GM12878 (cell line): ENCODE measurements around the gene AP4B1. TPM values are rescaled to one million over a fixed set of nuclear protein-coding genes. Genes with fewer than 3 reads are reported as not detected.

Source experiments
- ATAC-seq: fragments of 200-7000 bp; cut with Tn5 transposase; 3 replicates; pipeline ENCODE4 v1.9.1; 2020; ENCODE audit warnings: mild to moderate bottlenecking, moderate library complexity
- Bru-seq: library from RNA; stranded (reverse); fragments of 400-500 nt; gene quantifications from one replicate; lab custom pipeline; 2021; lab: Mats Ljungman, UMichigan
- BruChase-seq, 2 experiments: library from RNA; stranded (reverse); fragments of 400-500 nt; gene quantifications; one replicate each; lab custom pipeline; 2021; lab: Mats Ljungman, UMichigan
- BruUV-seq: library from RNA; stranded (reverse); fragments of 400-500 nt; replicated peaks from 2 replicates; lab custom pipeline; 2021; lab: Mats Ljungman, UMichigan
- CTCF ChIA-PET: fragments of 300-600 bp; sonication (Branson Sonifier 250); formaldehyde crosslinking; extraction: SDS; loops from one replicate; lab custom pipeline; 2021; ENCODE audit warnings: inconsistent platforms; lab: Yijun Ruan, JAX
- POLR2A ChIA-PET: fragments of 350-600 bp; formaldehyde crosslinking; extraction: SDS; loops from one replicate; lab custom pipeline; 2021; ENCODE audit warnings: inconsistent platforms; lab: Charles Lee
- RAD21 ChIA-PET: fragments of 300-600 bp; sonication (Branson Sonifier 250); formaldehyde crosslinking; loops from one replicate; lab custom pipeline; 2023; ENCODE audit warnings: antibody characterized with exemption; ENCODE audit not compliant: unreplicated experiment; lab: Charles Lee
- SMC1A ChIA-PET: fragments of 300-600 bp; sonication (Branson Sonifier 250); formaldehyde crosslinking; loops from one replicate; lab custom pipeline; 2023; ENCODE audit not compliant: unreplicated experiment, uncharacterized antibody; lab: Charles Lee
- DNase-seq: peaks from one replicate; pipeline ENCODE4 v3.0.0-alpha.2; 2011; ENCODE audit warnings: low read depth, low spot score
- FAIRE-seq: peaks from 3 replicates; lab custom pipeline; 2011; peaks lifted over from hg19 to GRCh38; lab: Jason Lieb, UNC
- H2AFZ ChIP-seq: 2 replicates; pipeline ENCODE4 v1.6.0; 2011; ENCODE audit warnings: low read depth, low read length, control low read depth; ENCODE audit not compliant: control insufficient read depth
- H3K27ac ChIP-seq: 2 replicates; pipeline ENCODE4 v1.5.1; 2011; ENCODE audit warnings: control low read depth; ENCODE audit not compliant: control insufficient read depth, insufficient read depth
- H3K27me3 ChIP-seq, 2 experiments: replicated peaks in 1 of 2; 2 replicates each; pipeline versions ENCODE4 v1.6.0 to v1.6.1; 2011; ENCODE audit warnings: low read length in 1 of 2; ENCODE audit not compliant: control insufficient read depth in 2 of 2, insufficient read depth in 2 of 2
- H3K36me3 ChIP-seq, 2 experiments: 2 replicates each; pipeline ENCODE4 v1.5.1; 2011; ENCODE audit warnings: low read length in 1 of 2; ENCODE audit not compliant: control insufficient read depth in 2 of 2, insufficient read depth in 2 of 2
- H3K4me1 ChIP-seq: 2 replicates; pipeline ENCODE4 v1.6.1; 2011; ENCODE audit warnings: mild to moderate bottlenecking, low read length, moderate library complexity, mixed read lengths; ENCODE audit not compliant: control insufficient read depth, insufficient read depth
- H3K4me2 ChIP-seq: 2 replicates; pipeline ENCODE4 v1.6.0; 2011; ENCODE audit warnings: control low read depth; ENCODE audit not compliant: control insufficient read depth, insufficient read depth
- H3K4me3 ChIP-seq: fragments of 200-600 bp; sonication (generic); 2 replicates; pipeline ENCODE4 v1.5.1; 2016
- H3K79me2 ChIP-seq: 2 replicates; pipeline ENCODE4 v1.6.0; 2011; ENCODE audit warnings: low read length; ENCODE audit not compliant: control insufficient read depth, insufficient read depth
- H3K9ac ChIP-seq: 2 replicates; pipeline ENCODE4 v1.8.0; 2011; ENCODE audit warnings: low read length, control low read depth, mixed read lengths; ENCODE audit not compliant: control insufficient read depth, insufficient read depth
- H3K9me3 ChIP-seq: replicated peaks from 3 replicates; pipeline ENCODE4 v1.5.1; 2011; ENCODE audit warnings: mild to moderate bottlenecking, low read length; ENCODE audit not compliant: control insufficient read depth, insufficient read depth
- H4K20me1 ChIP-seq: 2 replicates; pipeline ENCODE4 v1.6.0; 2011; ENCODE audit not compliant: control insufficient read depth, insufficient read depth
- DPF2 ChIP-seq: fragments of 450-650 bp; IDR thresholded peaks from 2 replicates; pipeline ENCODE4 v1.6.1; 2017; ENCODE audit warnings: mild to moderate bottlenecking
- ESRRA ChIP-seq: IDR thresholded peaks from 2 replicates; pipeline ENCODE4 v1.6.1; 2012; ENCODE audit warnings: mild to moderate bottlenecking, low read length, improper control_type of control experiment
- FOS ChIP-seq: IDR thresholded peaks from 3 replicates; pipeline ENCODE4 v1.6.1; 2011; ENCODE audit warnings: borderline replicate concordance; ENCODE audit not compliant: insufficient read length; ENCODE audit errors: extremely low read depth
- HCFC1 ChIP-seq: fragments of 150-350 bp; IDR thresholded peaks from 2 replicates; pipeline ENCODE4 v1.6.1; 2014; ENCODE audit warnings: low read length
- HDAC6 ChIP-seq: fragments of 200-600 bp; sonication (generic); IDR thresholded peaks from one replicate; pipeline ENCODE4 v1.8.0; 2017; ENCODE audit warnings: antibody characterized with exemption; ENCODE audit not compliant: unreplicated experiment
- IRF4 ChIP-seq: IDR thresholded peaks from 2 replicates; pipeline ENCODE4 v1.6.1; 2011; ENCODE audit warnings: low read depth, low read length
- PAX5 ChIP-seq: IDR thresholded peaks from 2 replicates; pipeline ENCODE4 v1.6.1; 2011; ENCODE audit warnings: low read depth, low read length, borderline replicate concordance
- PAX8 ChIP-seq: fragments of 450-650 bp; IDR thresholded peaks from 2 replicates; pipeline ENCODE4 v1.6.1; 2017; ENCODE audit warnings: mild to moderate bottlenecking, moderate library complexity
- RB1 ChIP-seq: fragments of 450-650 bp; formaldehyde crosslinking; IDR thresholded peaks from 2 replicates; pipeline ENCODE4 v1.6.1; 2017; ENCODE audit warnings: mild to moderate bottlenecking, borderline replicate concordance
- SIN3A ChIP-seq: IDR thresholded peaks from 2 replicates; pipeline ENCODE4 v1.6.1; 2012; ENCODE audit warnings: low read depth, low read length, improper control_type of control experiment
- SMAD5 ChIP-seq: IDR thresholded peaks from 2 replicates; pipeline ENCODE4 v1.6.1; 2016; ENCODE audit warnings: antibody characterized with exemption, low read depth
- SUZ12 ChIP-seq: fragments of 200-600 bp; sonication (generic); IDR thresholded peaks from one replicate; pipeline ENCODE4 v1.6.1; 2018; ENCODE audit warnings: antibody characterized with exemption, mild to moderate bottlenecking; ENCODE audit not compliant: unreplicated experiment
- TCF12 ChIP-seq: IDR thresholded peaks from 2 replicates; pipeline ENCODE4 v1.6.1; 2011; ENCODE audit warnings: low read depth, mild to moderate bottlenecking, low read length
- ZNF207 ChIP-seq: fragments of 450-650 bp; IDR thresholded peaks from 2 replicates; pipeline ENCODE4 v1.6.1; 2014; ENCODE audit warnings: antibody characterized with exemption, mild to moderate bottlenecking, borderline replicate concordance
- WGBS: methylation state at CpG from one replicate; pipeline ENCODE4 v1.1.6; 2016; ENCODE audit warnings: low lambda C conversion rate; ENCODE audit not compliant: insufficient replicate concordance, insufficient coverage; ENCODE audit errors: missing lambda C conversion rate; 5-methylcytosine and 5-hydroxymethylcytosine counted together
- in situ Hi-C: fragments of 300-500 bp; cut with MboI; formaldehyde crosslinking; loops from 9 replicates; pipeline ENCODE4 v1.14.3; 2018; ENCODE audit warnings: mixed read lengths
- intact Hi-C: fragments of 100-400 bp; cut with micrococcal nuclease; formaldehyde crosslinking; loops from one replicate; pipeline ENCODE4 v1.14.2; 2022; ENCODE audit not compliant: unreplicated experiment
- long read RNA-seq, 2 experiments: library from polyadenylated mRNA; unstranded; transcript quantifications; one replicate each; pipeline ENCODE4 v2.0.0, GENCODE V29; 2019 to 2020
- polyA minus RNA-seq, 3 experiments: library from RNA; depleted of rRNA, polyadenylated mRNA; stranded (reverse); fragments of >200 nt; gene quantifications; 2 replicates each; pipeline ENCODE4 v1.2.3, GENCODE V29; 2011
- polyA plus RNA-seq, 11 experiments: library from polyadenylated mRNA; depleted of rRNA in 4 of 11; unstranded in 6 of 11; stranded (reverse) in 5 of 11; fragments of >200 nt; fragmentation: Nextera tagmentation in 4 of 11; fragmentation: Illumina TruSeq in 1 of 11; extraction: Ambion mirVana in 4 of 11; extraction: Trizol in 1 of 11; gene quantifications; 1 replicate in 1 of 11; 2 replicates in 10 of 11; pipeline versions ENCODE4 v1.2.1 to v1.2.3, GENCODE V29; 2011 to 2016; ENCODE audit warnings: inconsistent platforms in 2 of 11, missing spikeins in 2 of 11, low read depth in 1 of 11
- total RNA-seq, 4 experiments: library from RNA; depleted of rRNA in 3 of 4; stranded (reverse); fragments of >200 nt in 3 of 4; fragmentation: Illumina TruSeq in 1 of 4; extraction: Trizol in 1 of 4; gene quantifications; 2 replicates each; pipeline versions ENCODE4 v1.2.1 to v1.2.3, GENCODE V29; 2013 to 2021
- TF ChIP-seq, protein P1 (sequence below): fragments of 450-650 bp; IDR thresholded peaks from 2 replicates; pipeline ENCODE4 v1.6.1; 2014; ENCODE audit warnings: mild to moderate bottlenecking
- TF ChIP-seq, protein P2 (sequence below): IDR thresholded peaks from 2 replicates; pipeline ENCODE4 v1.6.1; 2011; ENCODE audit warnings: mild to moderate bottlenecking, low read depth, low read length, moderate library complexity; ENCODE audit not compliant: insufficient replicate concordance

AP4B1 gene
- 148 and 154 TPM in 2 replicates for total RNA-seq (2013; cell fraction: nucleolus; rRNA removed)
- total RNA-seq (2014; rRNA removed): 33.5 and 37.3 TPM in 2 replicates
- total RNA-seq (2014; rRNA removed; fragmentation: Illumina TruSeq; extraction: Trizol): 29.3 and 29.7 TPM in 2 replicates
- total RNA-seq (2021): 23.8 and 30.7 TPM in 2 replicates
- polyA plus RNA-seq (2011; ENCODE audit: low read depth): 22.7 TPM
- polyA plus RNA-seq (2011; rRNA removed): 61.0 and 77.0 TPM in 2 replicates
- polyA plus RNA-seq (2011; cell fraction: cytosol; rRNA removed): 39.0 and 42.6 TPM in 2 replicates
- 122 and 127 TPM in 2 replicates for polyA plus RNA-seq (2011; cell fraction: nucleus; rRNA removed)
- polyA plus RNA-seq (2012): 23.5 and 25.9 TPM in 2 replicates
- 36.7 and 44.0 TPM in 2 replicates for polyA plus RNA-seq (2014; fragmentation: Illumina TruSeq; extraction: Trizol)
- 10 to 100 TPM; 27.2 to 29.0 TPM for polyA plus RNA-seq (2014; fragmentation: Nextera tagmentation; extraction: Ambion mirVana)
- polyA plus RNA-seq (2014; rRNA removed): 31.2 and 40.7 TPM in 2 replicates
- polyA plus RNA-seq (2016; fragmentation: Nextera tagmentation; extraction: Ambion mirVana): 10 to 100 TPM; 32.6 to 38.1 TPM
- 40.2 and 49.7 TPM in 2 replicates for polyA minus RNA-seq (2011; rRNA and poly(A)+ RNA removed)
- polyA minus RNA-seq (2011; cell fraction: cytosol; rRNA and poly(A)+ RNA removed): 14.0 and 22.0 TPM in 2 replicates
- polyA minus RNA-seq (2011; cell fraction: nucleus; rRNA and poly(A)+ RNA removed): 26.4 and 37.2 TPM in 2 replicates
- Bru-seq, nascent RNA: percentile 89 among the genes with signal in this experiment
- BruChase-seq, experiment 1, labeled RNA remaining after a 6-hour chase: percentile 92 among the genes with signal in this experiment
- percentile 95 among the genes with signal in this experiment for BruChase-seq, experiment 2, labeled RNA remaining after a 2-hour chase
- long read RNA-seq, experiment 1, transcript AP4B1-204 (10 exons, 2,818 nt): major isoform, 23 of 34 reads
- long read RNA-seq, experiment 1, partial matches to known transcripts: 1 of 34 reads
- long read RNA-seq, experiment 1, other reads (novel, unspliced or antisense): 7 of 34 reads
- long read RNA-seq, experiment 2, transcript AP4B1-203 (7 exons, 2,144 nt): minor isoform, 16 of 511 reads
- long read RNA-seq, experiment 2, transcript AP4B1-204 (10 exons, 2,818 nt): major isoform, 356 of 511 reads
- long read RNA-seq, experiment 2, transcript AP4B1-201 (11 exons, 2,742 nt): minor isoform, 16 of 511 reads
- long read RNA-seq, experiment 2, partial matches to known transcripts: 37 of 511 reads
- long read RNA-seq, experiment 2, other reads (novel, unspliced or antisense): 86 of 511 reads

DNA sequence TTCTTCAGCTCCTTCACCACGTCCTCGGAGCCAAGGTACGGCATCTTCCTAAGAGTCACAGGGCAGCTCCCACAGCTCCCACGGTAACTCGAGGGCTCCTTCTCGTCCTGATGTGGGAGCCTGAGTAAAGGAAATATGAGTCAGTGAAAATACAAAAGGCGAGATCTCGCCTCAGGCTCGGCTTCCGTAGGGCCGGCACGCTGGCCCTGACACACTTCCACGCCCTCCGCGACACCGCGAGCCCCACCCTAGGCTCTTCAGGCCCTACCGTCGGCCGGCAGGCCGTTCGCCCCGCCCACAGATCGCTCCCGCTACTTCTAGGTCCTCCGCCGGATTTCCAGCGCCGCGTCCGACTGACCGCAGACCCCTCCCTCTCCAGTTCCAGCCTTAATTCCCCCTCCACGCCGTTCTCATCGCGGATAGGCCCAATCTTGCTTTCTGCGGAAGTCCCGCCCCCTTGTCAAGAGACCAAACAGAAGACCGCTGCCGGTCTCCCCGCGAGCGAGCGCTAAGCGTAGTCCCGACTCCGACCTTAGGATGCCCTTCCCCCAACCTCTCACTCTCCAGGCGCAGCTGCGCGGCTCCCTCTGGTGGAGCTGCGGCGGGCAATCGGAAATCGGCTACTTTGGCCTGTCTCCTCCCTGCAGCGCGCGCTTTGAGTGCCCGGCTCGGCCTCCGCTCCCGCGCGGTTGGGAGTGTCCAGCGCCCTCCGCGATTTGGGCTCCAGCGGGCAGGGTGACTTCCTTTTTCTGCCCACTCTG is at the start of gene AP4B1, which contains the start of gene DCLRE1B:
TSS of gene AP4B1 (minus strand) at position 126 of the 761 bp plus-strand sequence. CDS start at position 44, 82 bp downstream.
TSS of gene DCLRE1B (plus strand) at position 653 of the 761 bp plus-strand sequence. CDS start 261 bp downstream, outside the sequence.
- intact Hi-C loops (loop anchor here (1.0 to 10.0 kb wide), 6 partner anchors 24 to 150 kb away; partner anchors contain the start of genes HIPK1, PHTF1 and RSBN1), in situ Hi-C loops (loop anchor here (5.0 kb wide), 1 partner anchor 68 kb away; no protein-coding TSS in a partner anchor)
- Histone ChIP-seq H3K9ac (peak within 1 kb of the TSS; percentile 93), H3K9me3 (no peaks in the 10 kb centered on the region), H3K4me2 (peak within 1 kb of the TSS; percentile 96), H3K4me3 (peak within 1 kb of the TSS; percentile 91), H3K79me2 (peaks cover 38% of the 10 kb centered on the region), H3K27ac (peak within 1 kb of the TSS; percentile 88), H3K27me3 (no peaks in the 10 kb centered on the region), H3K36me3 (peaks cover 0 to 9% of the 10 kb centered on the region in 2 experiments; a peak in 1 of 4 replicates), H3K4me1 (peaks cover 3% of the 10 kb centered on the region), H4K20me1 (no peaks in the 10 kb centered on the region), H2AFZ (peak within 1 kb of the TSS; percentile 95)
- ChIA-PET CTCF (interaction anchor here (0.7 to 7.7 kb wide), 15 partner anchors 11 to 93 kb away, joined by 3 to 79 read pairs (median 7); partner anchors contain the start of genes HIPK1 and RSBN1), POLR2A (interaction anchor here (1.0 to 5.8 kb wide), 15 partner anchors 9 to 146 kb away, joined by 3 to 68 read pairs (median 4); partner anchors contain the start of genes HIPK1 and PHTF1), SMC1A (interaction anchor here (0.7 to 7.9 kb wide), 35 partner anchors 9 to 764 kb away, joined by 3 to 205 read pairs (median 5); partner anchors contain the start of genes BCL2L15, HIPK1 and PHTF1), RAD21 (interaction anchor here (0.8 to 4.0 kb wide), 15 partner anchors 18 to 1189 kb away, joined by 3 to 110 read pairs (median 9); partner anchors contain the start of genes BCL2L15, HIPK1, PHTF1 and RSBN1)
- peak; percentile 96 for FAIRE-seq
- no TSS peak for BruUV-seq
- 1% methylated on average over 62 of the region's 67 CpGs for WGBS
- peak; percentile 99 for DNase-seq
- peak; percentile 94 for ATAC-seq
- TF ChIP-seq FOS (no peak), IRF4 (peak; percentile 66), PAX5 (0 out of 2 replicates have a peak, but pooled peaks have one; percentile 14), SIN3A (peak; percentile 97), RB1 (peak; percentile 100), ESRRA (peak; percentile 35; the same call in 1 of the 2 replicates), DPF2 (no peak), HCFC1 (peak; percentile 71), ZNF207 (peak; percentile 86; the same call in 1 of the 2 replicates), SUZ12 (no peak), TCF12 (peak; percentile 94), SMAD5 (peak; percentile 55; the same call in 1 of the 2 replicates), HDAC6 (no peak), PAX8 (no peak)
- TF ChIP-seq, protein P1, sequence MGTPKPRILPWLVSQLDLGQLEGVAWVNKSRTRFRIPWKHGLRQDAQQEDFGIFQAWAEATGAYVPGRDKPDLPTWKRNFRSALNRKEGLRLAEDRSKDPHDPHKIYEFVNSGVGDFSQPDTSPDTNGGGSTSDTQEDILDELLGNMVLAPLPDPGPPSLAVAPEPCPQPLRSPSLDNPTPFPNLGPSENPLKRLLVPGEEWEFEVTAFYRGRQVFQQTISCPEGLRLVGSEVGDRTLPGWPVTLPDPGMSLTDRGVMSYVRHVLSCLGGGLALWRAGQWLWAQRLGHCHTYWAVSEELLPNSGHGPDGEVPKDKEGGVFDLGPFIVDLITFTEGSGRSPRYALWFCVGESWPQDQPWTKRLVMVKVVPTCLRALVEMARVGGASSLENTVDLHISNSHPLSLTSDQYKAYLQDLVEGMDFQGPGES: 0 out of 2 replicates have a peak, but pooled peaks have one; percentile 28
- TF ChIP-seq, protein P2, sequence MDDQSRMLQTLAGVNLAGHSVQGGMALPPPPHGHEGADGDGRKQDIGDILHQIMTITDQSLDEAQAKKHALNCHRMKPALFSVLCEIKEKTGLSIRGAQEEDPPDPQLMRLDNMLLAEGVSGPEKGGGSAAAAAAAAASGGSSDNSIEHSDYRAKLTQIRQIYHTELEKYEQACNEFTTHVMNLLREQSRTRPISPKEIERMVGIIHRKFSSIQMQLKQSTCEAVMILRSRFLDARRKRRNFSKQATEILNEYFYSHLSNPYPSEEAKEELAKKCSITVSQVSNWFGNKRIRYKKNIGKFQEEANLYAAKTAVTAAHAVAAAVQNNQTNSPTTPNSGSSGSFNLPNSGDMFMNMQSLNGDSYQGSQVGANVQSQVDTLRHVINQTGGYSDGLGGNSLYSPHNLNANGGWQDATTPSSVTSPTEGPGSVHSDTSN: peak; percentile 31
